Raji (cell line): ENCODE data around the gene UBE4B.

Experiments used
- POLR2A ChIP-seq: IDR thresholded peaks from 2 replicates; pipeline ENCODE4 v1.6.1; 2011; ENCODE audit warnings: low read depth, low read length, control low read depth; ENCODE audit not compliant: insufficient read depth

The UBE4B gene

DNA sequence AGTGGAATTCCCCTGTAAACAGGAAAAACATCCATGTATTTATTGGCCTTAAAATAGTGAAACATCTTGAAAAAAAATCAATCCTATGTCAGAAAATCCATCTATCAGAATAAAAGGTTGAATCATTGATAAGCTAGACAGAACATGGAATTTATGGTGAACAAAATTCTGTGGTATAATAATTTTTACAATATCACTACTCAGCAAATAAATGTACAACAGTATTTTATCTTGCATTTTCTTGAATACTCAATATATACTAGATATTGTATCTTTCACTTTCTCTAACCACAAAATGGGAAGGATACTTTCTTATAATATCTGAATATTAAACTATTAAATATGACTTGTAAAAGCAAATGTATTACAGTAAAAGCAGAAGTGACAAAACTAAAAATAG is 5.7 kb upstream of the UBE4B start:
- no peak for TF ChIP-seq POLR2A

- TF ChIP-seq POLR2A = no peak
Observed at GRCh38 chr1:10031461-10031860, 1.3 kb upstream of the UBE4B start.

DNA sequence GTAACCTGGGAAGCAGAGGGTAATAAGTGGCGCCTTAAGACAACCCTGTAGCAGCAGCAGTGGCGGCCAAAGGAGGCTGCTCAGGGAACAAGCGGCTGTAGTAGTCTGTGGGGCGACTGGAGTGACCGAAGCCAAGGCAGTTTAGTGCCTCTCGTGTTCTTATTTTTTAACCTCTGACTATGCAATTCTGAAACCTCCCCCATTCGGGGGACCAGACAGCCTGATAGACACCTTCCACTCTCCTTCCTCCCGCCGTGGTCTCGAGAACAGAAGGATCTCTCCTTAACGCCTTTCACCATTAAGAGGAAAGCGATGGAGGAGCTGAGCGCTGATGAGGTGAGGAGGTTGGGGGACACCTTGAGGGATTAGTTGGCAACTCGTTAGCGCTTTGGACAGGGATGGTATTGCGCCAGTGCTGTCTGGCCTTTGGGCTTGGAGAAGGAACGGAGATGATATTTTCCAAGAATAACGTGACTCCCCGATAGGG is 644 bp downstream of the UBE4B start:
- no peak for TF ChIP-seq POLR2A

DNA sequence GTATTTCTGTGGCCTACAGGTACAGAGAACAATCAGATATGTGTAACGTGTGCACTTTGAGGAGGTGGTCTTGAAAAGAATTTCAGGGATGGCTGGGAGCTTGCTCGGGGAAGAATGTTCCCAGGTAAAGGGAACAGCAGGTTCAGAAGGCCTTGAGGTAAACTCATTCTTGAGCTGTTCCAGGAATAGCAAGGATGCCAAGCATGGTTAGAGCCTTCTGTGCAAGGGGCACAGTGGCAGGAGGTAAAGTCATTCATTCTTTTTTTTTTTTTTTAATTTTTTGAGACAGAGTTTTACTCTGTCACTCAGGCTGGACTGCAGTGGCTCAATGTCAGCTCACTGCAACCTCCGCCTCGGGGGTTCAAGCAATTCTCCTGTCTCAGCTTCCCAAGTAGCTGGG is 10.0 kb downstream of the UBE4B start:
- no peak for TF ChIP-seq POLR2A

DNA sequence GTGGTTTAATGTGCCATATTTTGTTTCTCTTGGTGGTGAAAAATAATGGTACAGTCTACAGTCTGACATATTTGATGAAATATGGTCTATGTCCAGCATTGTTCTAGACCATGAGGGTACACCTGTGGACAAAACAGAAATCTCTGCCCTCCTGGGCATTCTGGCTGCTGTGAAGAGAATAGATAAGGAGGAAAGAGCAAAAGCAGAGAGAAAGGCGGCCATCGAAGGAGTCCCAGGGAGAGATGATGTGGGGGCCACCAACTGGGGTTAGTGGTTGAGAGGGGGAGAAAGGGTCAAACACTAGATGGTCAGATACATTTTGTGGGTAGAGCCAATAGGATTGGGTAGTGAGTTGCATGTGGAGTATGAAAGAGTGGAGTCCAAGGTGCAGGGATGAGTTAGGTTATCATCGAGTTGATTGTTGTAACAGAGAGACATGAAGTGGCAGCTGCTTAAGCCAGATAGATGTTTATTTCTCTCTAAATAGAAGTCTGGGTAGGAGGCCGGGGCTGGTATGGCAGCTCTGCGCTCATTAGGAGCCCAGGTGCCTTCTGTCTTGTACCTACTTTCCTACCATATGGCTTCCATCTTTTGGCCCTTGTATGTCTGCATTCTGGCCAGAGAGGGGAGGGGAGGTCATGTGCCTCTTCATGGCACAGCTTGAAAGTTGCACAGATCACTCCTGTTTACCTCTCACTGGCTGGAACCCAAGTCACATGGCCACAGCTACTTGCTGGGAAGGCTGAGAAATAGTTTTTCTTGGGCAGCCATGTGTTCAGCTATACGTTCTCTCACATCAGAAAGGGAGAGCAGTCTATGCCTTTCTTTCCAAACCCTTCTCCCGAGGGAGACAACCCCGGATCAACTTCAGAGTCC is 13.0 kb downstream of the UBE4B start:
- TF ChIP-seq POLR2A = no peak

DNA sequence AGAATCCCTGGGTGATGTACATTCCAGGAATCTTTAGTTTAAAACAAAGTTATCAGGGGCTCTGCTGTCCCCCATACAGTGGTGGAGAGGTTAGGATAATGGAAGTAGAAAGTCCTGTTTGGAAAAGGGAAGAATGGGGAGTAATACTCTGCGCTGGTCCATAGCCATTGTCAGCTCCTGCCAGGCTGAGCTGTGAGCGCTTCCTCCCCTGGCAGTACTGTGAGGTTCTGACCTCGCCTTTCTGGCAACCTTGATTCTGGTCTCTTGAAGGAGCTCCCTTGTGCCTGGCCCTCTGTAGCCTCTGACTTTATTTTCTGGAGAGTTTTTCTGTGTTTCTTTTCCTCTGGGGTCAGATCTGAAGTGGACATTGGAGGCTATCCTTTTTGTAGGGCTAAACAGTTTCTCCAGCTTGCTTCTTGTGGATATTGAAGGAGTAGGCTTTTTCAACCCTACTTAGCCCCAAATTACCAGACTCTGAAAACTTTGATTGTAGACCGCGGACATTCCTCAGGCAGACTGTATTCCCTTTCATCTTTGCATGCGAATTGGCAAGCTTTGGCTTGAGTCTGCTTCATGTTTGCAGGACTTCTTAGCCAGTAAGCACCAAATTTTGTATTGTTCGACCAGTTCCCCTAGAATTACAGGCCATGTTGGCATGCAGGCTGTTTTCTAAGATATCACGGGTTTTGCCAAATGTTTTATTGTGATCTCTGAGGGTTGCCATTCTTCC is 13.8 kb downstream of the UBE4B start:
- no peak for TF ChIP-seq POLR2A

GRCh38 chr1:10048601-10049000 is 15.8 kb downstream of the UBE4B start:
- no peak for TF ChIP-seq POLR2A

DNA sequence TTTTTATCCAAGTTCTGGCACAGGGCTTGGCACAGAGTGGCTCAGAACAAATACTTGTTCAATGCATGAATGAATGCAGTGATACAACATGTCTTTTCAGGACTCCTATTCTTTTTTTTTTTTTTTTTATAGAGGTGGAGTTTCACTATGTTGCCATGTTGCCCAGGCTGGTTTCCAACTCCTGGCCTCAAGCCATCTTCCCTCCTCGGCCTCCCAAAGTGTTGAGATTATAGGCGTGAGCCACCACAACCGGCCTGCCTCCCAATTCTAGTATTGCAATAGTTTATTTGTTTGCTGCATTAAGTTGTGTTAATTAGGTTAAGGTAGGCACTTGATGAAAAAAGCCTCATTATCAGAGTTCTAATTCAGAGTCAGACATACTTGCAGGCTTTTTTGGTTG is 17.9 kb downstream of the UBE4B start:
- no peak for TF ChIP-seq POLR2A

GRCh38 chr1:10051656-10052055 is 18.9 kb downstream of the UBE4B start:
- TF ChIP-seq POLR2A = no peak

DNA sequence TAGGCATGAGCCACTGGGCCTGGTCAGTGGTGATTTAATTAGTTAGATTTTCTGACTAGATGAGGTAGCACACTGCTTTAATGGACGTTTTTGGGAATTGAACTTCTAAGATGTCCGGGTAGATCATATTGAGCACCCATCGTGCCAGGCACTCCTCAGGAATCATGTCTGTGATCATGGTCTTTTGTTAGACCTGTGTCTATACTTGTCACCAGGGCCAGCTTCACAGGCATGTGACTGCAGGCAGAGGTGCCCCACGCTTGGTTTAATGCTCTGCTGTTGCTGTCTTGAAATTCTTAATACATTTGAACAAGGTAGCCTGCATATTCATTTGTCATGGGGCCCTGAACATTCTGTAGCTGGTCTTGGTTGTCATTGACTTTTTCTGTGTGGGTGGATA is 19.6 kb downstream of the UBE4B start:
- no peak for TF ChIP-seq POLR2A

DNA sequence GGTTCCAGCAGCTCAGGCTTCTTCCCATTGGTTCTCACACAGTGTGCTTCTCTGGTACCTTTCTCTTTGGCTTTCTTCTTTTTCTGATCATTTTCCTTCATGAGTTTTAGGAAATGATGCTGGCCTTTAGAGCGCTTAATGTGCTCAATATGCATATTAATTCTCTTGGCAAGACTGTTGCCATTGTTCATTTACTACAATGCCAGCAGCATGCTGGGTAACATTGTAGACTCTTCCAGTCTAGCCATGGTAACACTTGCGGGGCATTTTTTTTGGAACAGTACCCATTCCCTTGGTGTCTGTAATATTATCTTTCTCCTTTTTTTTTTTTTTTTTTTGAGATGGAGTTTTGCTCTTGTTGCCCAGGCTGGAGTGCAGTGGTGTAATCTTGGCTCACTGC is 21.7 kb downstream of the UBE4B start:
- TF ChIP-seq POLR2A = no peak

GRCh38 chr1:10056599-10056987 is 23.8 kb downstream of the UBE4B start:
- TF ChIP-seq POLR2A = no peak

- no peak for TF ChIP-seq POLR2A
Observed at GRCh38 chr1:10057343-10057742, 24.6 kb downstream of the UBE4B start.

- no peak for TF ChIP-seq POLR2A
Observed at GRCh38 chr1:10057796-10058195, 25.0 kb downstream of the UBE4B start.

DNA sequence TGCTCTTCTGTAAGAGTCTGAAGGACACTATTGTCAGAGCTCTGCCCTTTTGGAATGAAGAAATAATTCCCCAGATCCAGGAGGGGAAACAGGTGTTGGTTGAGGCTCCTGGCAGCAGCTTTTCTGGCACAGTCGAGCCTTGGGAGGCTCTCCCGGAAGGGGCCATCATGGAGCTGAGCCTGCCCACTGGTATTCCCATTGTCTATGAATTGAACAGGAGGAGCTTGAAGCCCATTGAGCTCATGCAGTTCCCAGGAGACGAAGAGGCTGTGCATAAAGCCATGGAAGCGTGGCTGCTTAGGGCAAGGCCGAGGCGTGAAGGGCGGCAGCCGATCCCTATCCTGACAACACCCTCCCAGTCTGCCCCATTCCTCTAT is 26.6 kb downstream of the UBE4B start:
- no peak for TF ChIP-seq POLR2A
